Glutamatergic neuron (in vitro differentiated cells): ENCODE data around the gene NRXN3. TPM values are rescaled to one million over a fixed set of nuclear protein-coding genes. Genes with fewer than 3 reads are reported as not detected.

Source experiments
- DNase-seq: peaks from one replicate; pipeline ENCODE4 v3.0.0; 2022
- H3K27ac Mint-ChIP-seq: one replicate; pipeline ENCODE4 v1.8.0; 2020; ENCODE audit warnings: mild to moderate bottlenecking, mixed read lengths, inconsistent platforms; ENCODE audit not compliant: unreplicated experiment
- H3K27me3 Mint-ChIP-seq: one replicate; pipeline ENCODE4 v1.8.0; 2020; ENCODE audit warnings: mild to moderate bottlenecking, moderate library complexity, mixed read lengths, inconsistent platforms; ENCODE audit not compliant: unreplicated experiment
- H3K36me3 Mint-ChIP-seq: one replicate; pipeline ENCODE4 v1.8.0; 2020; ENCODE audit warnings: mild to moderate bottlenecking, mixed read lengths, inconsistent platforms; ENCODE audit not compliant: unreplicated experiment
- H3K4me1 Mint-ChIP-seq: one replicate; pipeline ENCODE4 v1.8.0; 2020; ENCODE audit warnings: mild to moderate bottlenecking, low read depth, mixed read lengths, inconsistent platforms; ENCODE audit not compliant: unreplicated experiment
- H3K4me3 Mint-ChIP-seq: one replicate; pipeline ENCODE4 v1.8.0; 2020; ENCODE audit warnings: mild to moderate bottlenecking, mixed read lengths, inconsistent platforms; ENCODE audit not compliant: unreplicated experiment
- H3K9me3 Mint-ChIP-seq: one replicate; pipeline ENCODE4 v1.8.0; 2020; ENCODE audit warnings: mild to moderate bottlenecking, moderate library complexity, mixed read lengths, inconsistent platforms; ENCODE audit not compliant: unreplicated experiment
- total RNA-seq: library from RNA; stranded (reverse); fragmentation: NEBNext Ultra II Directional; extraction: Animal tissue kit (Norgen Biotek cat#: 25700); gene quantifications from one replicate; pipeline ENCODE4 v1.2.1, GENCODE V29; 2021; ENCODE audit not compliant: unreplicated experiment
- TF ChIP-seq, protein P1 (sequence below): fragments of 200-600 bp; sonication (generic); IDR thresholded peaks from one replicate; pipeline ENCODE4 v1.5.0; 2021; ENCODE audit not compliant: partially characterized antibody, unreplicated experiment

The NRXN3 gene
- total RNA-seq, 1 donor from 2014 or later: 1.2 TPM

DNA sequence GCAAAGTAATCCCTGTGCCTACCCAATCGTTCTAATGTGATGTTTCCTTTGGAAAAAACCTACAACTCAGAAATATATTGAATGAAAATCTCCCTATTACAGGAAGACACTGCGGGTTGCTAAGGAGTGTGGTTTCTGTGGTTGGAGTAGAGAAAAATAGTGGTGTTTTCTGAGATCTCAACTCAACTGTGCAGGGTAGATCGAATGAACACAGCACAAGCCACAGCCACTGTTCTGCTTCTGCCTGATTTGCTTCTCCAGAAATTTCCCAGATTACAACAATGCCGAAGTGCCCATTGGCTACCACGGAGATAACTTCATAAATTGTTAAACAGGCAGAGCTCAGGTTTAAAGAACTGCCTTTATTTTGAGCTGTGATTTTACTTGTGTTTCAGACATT lies 1560.8 kb downstream of the NRXN3 start:
- Mint-ChIP-seq H3K27ac (no peak overlapping the region), H3K9me3 (no peaks in the 10 kb centered on the region), H3K4me1 (peaks cover 15% of the 10 kb centered on the region), H3K27me3 (no peaks in the 10 kb centered on the region), H3K4me3 (no peak overlapping the region), H3K36me3 (no peaks in the 10 kb centered on the region)
- TF ChIP-seq, protein P1, sequence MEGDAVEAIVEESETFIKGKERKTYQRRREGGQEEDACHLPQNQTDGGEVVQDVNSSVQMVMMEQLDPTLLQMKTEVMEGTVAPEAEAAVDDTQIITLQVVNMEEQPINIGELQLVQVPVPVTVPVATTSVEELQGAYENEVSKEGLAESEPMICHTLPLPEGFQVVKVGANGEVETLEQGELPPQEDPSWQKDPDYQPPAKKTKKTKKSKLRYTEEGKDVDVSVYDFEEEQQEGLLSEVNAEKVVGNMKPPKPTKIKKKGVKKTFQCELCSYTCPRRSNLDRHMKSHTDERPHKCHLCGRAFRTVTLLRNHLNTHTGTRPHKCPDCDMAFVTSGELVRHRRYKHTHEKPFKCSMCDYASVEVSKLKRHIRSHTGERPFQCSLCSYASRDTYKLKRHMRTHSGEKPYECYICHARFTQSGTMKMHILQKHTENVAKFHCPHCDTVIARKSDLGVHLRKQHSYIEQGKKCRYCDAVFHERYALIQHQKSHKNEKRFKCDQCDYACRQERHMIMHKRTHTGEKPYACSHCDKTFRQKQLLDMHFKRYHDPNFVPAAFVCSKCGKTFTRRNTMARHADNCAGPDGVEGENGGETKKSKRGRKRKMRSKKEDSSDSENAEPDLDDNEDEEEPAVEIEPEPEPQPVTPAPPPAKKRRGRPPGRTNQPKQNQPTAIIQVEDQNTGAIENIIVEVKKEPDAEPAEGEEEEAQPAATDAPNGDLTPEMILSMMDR: no peak
- DNase-seq: no peak

DNA sequence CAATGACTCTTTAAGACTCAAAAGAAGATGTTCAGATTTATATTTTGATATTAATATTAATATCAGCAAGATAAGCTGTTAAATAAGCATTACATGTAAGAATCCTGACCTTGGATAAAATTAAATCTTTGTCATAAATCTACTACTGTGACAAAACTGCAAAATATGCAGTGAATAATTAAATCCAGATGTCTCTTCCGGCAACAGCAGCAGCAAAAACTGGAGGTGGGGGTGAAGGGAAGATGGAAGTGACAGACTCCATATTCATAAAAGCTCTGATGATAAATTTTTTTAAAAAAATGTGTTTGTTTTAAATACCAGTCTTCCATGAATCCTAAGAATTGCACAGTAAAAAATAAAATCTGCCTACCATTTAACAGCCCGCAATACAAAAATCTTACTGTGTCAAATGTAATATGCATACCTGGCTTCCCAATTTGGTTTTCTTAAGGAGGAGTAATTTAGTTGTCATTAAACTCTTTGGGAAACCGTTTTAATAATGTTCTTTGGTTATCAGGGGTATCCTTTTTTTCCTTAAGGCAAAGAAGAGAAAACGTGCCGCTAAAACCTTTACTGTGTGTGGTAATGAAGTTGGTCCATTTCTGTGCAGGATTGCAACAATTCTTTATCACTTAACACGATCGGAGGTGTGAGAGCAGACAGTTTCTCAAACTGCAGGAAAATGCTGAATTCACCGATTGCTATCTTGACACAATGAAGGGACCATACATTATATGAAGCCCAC lies 1562.9 kb downstream of the NRXN3 start:
- peaks cover 2% of the 10 kb centered on the region for H3K9me3 Mint-ChIP-seq
- H3K27ac Mint-ChIP-seq: no peak overlapping the region
- no peak for DNase-seq
- no peak overlapping the region for H3K4me3 Mint-ChIP-seq
- peaks cover 10% of the 10 kb centered on the region for H3K36me3 Mint-ChIP-seq
- H3K27me3 Mint-ChIP-seq: no peaks in the 10 kb centered on the region
- H3K4me1 Mint-ChIP-seq: peaks cover 15% of the 10 kb centered on the region
- TF ChIP-seq, protein P1: no peak

DNA sequence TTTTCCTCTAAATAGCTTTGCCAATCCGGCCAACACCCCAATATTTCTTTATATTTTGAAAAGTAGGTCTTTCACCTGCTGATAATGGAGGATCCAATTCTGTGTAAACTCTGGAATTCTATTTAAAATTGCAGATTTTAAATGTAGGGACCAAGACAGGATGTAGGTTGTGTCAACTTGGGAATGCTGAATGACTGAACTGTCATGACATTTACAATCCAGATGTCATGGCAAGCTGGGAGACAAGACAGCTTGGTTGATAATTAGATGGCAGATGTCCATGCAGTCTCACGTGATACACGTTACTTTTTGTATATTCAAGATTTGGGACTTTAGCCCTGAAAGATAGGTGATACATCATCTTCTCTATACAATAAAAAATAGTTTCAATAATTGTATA lies 1564.0 kb downstream of the NRXN3 start:
- Mint-ChIP-seq H3K27ac (peak overlapping the region; percentile 57), H3K4me3 (no peak overlapping the region), H3K4me1 (peaks cover 15% of the 10 kb centered on the region), H3K27me3 (no peaks in the 10 kb centered on the region), H3K9me3 (peaks cover 2% of the 10 kb centered on the region), H3K36me3 (peaks cover 11% of the 10 kb centered on the region)
- TF ChIP-seq, protein P1: no peak
- no peak for DNase-seq

DNA sequence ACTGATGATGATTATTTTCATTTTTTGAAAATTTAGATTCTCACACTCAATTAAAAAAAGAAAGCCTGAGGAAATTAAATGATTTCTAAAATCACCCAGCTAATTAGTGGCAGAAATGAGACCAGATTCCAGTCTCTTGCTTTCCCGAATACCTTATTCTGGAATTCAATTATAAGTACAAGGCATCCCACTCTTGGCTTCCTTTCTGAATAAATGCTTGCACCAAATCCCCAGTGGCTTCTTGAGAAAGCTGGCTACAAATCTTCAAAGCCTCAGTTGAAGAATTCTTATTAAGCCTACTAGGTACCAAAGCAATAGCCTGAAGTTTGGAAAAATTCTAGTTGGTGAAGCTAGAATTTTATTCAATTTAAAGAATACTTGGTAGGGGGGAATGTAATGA lies 1564.5 kb downstream of the NRXN3 start:
- Mint-ChIP-seq H3K9me3 (peaks cover 2% of the 10 kb centered on the region), H3K27ac (no peak overlapping the region), H3K4me1 (peaks cover 15% of the 10 kb centered on the region), H3K36me3 (peaks cover 11% of the 10 kb centered on the region), H3K4me3 (no peak overlapping the region), H3K27me3 (no peaks in the 10 kb centered on the region)
- TF ChIP-seq, protein P1: no peak
- DNase-seq: no peak

DNA sequence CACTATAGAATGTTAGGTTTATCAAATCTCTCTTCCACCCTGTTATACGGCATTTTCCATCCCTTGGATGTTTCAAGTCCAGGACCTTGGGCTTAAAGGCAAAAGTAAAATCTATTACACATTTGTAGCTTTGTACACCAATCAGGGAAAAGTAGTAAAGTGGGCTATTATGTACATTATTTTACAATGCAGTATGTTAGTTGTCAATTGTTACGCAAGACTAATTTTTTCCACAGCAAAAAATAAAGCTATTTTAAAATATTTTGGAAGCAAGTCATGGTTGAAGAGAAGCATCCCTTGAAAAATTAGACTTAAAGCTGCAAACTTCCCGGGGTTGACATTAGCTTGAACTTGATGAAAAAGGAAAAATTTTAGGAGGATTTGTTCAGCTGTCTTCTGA lies 1564.9 kb downstream of the NRXN3 start:
- no peak overlapping the region for H3K27ac Mint-ChIP-seq
- H3K9me3 Mint-ChIP-seq: peaks cover 2% of the 10 kb centered on the region
- H3K4me1 Mint-ChIP-seq: peaks cover 15% of the 10 kb centered on the region
- TF ChIP-seq, protein P1: no peak
- H3K36me3 Mint-ChIP-seq: peaks cover 11% of the 10 kb centered on the region
- no peaks in the 10 kb centered on the region for H3K27me3 Mint-ChIP-seq
- DNase-seq: no peak
- no peak overlapping the region for H3K4me3 Mint-ChIP-seq
